GM19397 (cell line): ENCODE data around the gene KLC4.
A peak's percentile ranks its signal among the peaks of the same experiment; 100 is the strongest.

Experiments used
- ATAC-seq: cut with Tn5 transposase; IDR thresholded peaks from one replicate; pipeline ENCODE4 v1.9.1; 2021; ENCODE audit warnings: mild to moderate bottlenecking, moderate library complexity; ENCODE audit not compliant: unreplicated experiment

The KLC4 gene

DNA sequence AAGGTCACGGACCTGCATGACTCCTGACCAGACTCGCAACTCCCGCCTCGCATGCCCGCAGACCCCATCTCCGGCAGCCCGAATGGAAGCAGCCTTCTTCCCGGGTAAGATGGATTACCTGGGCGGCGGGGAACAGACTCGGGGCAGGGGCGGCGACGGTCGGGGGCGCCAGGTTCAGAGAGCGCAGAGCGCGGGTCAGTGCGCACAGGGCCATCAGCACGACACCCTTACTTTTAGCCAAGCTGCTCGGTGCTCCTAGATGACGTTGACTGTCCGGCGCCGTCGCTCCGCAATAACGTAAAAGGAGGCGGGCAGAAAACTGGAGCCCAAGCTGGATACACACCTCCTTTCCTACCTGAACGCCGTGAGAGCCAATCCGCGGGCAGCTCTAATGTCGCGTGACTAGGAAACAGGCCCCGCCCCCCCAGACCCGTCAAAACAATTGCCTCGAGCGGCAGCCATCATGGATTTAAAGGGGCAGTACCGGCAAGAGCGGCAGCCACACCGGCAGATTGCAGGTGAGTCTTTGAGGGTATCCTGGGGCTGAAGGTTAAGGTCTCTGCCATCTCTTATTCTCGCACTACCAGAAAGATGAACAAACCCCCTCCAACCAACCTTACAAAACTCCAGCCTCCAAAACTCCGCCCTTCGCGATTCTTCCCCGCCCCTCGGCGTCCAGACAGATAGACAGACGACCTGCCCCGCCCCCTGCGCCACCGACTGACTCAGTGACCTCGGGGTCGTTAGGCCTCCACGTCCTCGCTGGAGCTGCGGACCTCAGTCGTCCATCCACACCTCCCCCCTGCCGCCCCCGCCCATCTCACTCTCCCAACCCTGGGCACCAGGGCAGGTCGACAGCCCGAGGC lies at the start of gene KLC4, which contains the start of gene MRPL2:
KLC4 (plus strand) TSS at position 464 of the 866 bp plus-strand sequence. CDS start 1,705 bp downstream, outside the sequence.
MRPL2 (minus strand) TSS at position 267 of the 866 bp plus-strand sequence; CDS start at position 214, 53 bp downstream.
- peak; percentile 91 for ATAC-seq

DNA sequence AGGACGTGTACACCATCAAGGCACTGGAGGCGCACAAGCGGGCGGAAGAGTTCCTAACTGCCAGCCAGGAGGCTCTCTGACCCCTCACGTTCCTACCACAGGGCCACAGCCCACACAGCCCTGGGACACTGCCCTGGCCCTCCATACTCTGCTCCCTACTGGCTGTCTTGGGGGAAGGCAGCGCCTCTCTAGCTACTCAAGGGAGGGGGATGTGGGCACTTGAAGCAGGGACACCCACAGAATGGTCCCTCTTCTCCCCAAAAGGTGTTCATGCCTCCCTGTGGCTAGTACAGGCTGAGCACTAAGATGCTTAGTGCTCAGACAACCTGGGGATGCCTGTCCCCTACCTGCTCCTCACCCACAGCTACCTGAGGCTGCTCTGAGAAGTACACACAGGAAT lies 48.2 kb upstream of the KLC4 start:
- ATAC-seq, result no peak

DNA sequence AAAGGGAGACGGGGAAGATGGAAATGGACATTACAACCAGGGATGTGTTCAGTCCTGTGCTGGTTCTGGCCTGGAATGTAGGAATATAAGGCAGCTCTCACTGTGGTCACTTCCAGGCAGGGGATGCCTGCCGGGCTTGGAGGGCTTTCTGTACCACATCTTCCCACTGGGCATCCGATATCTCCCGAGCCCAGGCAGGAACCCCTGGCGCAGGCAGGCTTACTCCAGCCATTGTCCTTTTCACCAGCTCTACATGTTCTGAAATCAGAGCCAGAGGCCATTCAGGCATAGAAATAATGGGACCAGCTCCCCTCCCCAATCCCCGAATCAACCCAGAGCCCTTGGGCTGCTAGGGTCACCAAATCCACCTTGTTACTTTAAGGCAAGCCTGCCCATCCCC lies 47.1 kb upstream of the KLC4 start:
- no peak for ATAC-seq

DNA sequence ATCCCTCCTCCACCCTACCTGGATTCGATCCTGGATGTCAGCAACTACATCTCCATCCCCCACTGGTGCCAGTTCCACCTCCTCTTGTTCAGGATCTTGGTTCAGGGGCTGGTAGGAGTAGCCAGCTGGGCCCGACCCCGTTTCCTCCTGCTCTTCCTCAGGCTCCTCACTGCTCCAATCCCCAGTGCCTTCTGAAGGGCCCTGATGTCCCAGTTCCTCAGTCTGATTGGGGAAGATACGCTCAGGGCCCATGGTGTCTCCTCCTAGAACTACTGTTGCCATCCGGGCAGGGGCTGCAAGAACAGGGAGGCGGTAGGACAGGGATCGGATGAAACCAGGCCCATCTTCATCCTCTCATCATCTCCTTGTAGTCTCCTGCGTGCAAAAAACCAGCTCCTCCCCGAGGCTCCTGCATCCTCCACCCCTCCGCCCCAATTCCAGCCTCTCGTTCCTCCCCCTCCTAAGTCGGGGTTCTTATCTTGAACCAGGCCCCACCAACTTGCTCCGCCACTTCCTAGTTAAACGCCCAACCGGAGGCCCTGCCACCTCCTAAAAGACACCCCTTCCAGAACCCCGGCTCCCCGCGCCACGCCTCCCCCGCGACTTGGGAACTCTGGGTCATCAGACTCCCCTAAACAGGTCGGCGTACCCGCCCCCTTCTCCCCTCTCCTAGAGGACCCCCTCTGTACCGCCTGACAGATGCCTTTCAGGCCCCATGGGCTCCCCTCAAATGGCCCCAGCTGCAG lies 46.2 kb upstream of the KLC4 start:
- peak; percentile 0 for ATAC-seq

DNA sequence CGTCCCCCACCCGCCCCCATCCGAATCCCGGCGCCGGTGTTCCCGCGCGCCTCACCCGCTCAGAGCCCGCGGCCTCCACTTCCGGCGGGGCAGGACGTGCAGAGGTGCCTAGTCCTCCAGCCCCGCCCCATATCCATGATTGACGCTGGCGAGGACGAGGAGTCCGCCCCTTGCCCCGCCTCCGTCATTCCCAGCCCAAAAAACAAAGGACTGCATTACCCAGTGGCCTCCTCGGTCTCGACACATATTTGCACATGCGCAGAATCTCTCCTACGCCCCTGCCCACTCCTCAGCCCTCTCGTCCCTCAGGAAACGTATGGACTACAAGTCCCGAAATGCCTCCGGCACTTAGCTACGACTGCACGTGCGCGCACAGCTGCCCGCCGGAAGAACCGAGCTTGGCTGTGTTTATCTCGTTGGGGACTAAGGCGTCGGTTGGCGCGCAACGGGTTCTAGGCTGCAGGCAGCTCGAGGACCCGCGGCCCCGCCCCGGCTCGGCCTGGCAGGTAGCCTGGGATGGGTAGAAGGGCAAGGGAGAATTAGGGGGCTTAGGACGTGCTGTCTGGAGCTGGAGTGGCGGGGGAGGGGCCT lies 45.5 kb upstream of the KLC4 start, which contains the start of the genes KLHDC3 and MEA1:
KLHDC3 (plus strand) TSS at position 407 of the 591 bp plus-strand sequence. CDS start 2,944 bp downstream, outside the sequence.
MEA1 (minus strand) TSS at position 104 of the 591 bp plus-strand sequence. CDS start 133 bp downstream, outside the sequence.
- ATAC-seq, result peak; percentile 90

DNA sequence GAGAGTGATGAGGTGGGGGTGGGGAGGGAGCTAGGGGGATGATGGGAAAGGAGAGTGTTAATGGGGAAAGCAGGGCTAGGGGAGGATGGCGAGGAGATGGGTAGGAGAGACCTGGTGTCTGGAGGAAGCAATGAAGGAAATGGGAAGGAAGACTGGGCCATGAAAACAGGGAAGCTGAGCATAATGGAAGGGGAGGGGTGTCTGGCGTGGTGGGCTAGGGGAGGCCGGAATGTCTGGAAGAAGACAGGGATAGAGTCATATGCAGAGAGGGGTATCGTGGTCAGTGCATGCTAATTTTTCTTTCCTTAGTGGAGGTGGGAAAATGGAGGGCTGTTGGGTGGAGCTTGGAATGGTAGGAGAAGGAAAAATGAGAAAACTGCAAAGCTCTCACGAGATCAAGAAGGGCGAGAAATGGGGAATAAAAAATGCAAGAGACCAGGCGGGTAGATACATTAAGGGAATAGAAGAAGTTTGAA lies 45.0 kb upstream of the KLC4 start:
- no peak for ATAC-seq

DNA sequence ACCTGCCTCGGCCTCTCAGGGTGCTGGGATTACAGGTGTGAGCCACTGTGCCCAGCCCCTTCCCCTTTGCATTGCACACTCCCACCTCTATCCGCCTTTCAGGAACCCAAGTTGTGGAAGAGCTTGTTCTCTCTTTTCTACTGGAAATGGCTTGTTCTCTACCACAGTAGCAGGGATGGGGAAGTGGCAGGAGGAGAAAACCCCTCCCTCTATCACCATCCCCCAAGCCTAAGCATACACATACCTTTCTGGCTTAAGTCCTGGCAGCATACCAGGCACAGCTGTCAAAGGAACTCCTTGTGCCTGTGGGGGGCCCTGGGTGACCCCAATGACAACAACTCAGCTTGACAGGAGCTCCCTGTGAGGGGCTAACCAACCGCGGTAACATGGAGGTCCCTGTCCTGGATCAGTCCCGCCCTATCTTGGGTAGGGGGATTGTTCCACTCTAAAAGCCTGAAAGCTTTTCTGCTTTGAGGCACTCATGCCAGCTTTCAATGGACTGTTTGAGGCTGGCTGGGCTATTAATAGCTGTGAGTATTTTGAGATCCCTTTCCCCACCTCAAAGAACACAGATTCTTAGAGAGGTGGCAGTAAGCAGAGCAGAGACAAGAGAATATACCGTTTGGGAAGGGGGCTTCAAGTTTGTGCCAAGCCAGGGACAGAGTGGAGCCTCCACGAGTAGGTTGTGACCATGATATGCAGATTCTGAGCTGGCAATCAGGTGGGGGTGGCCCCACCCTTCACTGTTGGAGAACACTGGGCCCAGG lies 43.1 kb upstream of the KLC4 start:
- ATAC-seq, result no peak

DNA sequence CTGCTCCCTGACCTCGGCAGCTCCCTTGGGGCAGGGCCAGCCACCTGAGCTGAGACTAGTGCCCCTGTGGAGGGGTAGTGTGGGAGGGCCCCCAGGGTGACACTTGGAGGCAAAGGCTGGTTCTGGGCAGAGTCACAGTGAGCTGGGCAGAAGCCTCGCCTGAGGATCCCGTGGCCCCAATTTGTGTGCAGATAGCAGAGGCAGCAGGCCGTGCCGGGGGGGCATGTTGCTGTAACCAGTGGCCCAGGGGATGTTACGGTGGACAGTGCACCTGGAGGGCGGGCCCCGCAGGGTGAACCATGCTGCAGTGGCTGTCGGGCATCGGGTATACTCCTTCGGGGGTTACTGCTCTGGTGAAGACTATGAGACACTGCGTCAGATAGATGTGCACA lies 42.5 kb upstream of the KLC4 start:
- ATAC-seq, result no peak

DNA sequence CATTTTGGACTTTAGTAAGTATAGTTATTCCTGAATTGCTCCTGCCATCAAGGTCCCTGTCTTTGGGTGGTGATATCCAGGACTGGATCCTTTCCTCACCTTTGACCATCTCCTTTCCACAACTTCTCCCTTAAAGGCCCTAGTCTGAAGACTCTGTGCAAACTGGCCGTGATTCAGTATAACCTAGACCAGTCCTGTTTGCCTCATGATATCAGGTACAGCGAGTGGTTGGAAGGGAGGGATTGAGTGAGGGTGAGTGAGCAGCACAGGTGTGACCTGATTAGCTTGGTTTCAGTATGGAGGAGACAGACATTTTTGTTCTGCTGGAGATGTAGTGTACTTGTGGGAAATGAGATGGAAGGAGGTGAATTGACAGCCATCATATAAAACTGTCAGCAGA lies 40.3 kb upstream of the KLC4 start:
- ATAC-seq, result no peak

DNA sequence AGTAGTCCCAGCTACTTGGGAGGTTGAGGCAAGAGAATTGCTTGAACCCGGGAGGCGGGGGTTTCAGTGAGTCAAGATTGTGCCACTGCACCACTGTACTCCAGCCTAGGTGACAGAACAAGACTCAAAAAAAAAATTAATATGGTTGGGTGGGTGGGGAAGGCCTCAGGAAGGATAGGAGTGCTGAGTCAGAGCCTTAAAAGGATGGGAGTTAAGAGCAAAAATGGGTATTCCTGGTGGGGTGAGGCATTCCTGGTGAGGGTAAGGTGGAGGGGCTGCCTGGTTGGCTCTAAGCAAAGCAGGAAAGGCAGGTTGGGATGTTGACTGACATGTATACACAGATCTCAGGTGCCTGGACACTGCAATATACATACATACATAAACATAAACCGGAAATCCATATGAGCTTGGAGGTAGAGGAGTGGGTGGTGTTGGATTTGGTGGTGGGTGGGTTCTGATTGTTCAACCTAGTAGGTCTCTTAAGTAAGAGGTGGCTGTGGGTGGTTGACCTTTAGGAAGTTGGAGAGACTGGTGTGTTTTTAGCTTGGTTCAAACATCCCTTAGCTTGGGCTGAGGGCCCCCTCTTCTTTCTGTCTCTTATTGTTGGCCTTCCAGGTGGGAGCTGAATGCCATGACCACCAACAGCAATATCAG lies 39.3 kb upstream of the KLC4 start:
- ATAC-seq, result no peak

DNA sequence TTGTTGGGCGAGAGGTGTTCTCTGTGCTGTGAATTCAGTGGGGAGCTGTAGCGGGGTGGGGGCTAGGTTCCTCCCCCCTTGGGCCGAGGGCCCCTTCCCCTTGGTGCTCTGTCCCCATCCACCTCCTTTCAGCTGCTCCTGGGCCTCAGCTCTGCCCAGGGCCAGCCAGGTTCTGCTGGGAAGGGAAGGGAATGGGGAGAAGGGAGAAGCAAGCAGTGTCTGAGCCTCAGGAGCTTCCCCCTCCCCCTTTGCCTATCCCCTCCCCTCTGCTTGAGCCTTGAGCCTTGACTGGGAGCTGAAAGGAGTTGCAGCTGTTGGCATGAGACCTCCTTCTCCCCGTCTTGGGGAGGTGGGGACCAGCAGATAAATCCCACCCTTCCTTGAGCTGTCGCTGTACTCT lies 38.6 kb upstream of the KLC4 start:
- no peak for ATAC-seq

DNA sequence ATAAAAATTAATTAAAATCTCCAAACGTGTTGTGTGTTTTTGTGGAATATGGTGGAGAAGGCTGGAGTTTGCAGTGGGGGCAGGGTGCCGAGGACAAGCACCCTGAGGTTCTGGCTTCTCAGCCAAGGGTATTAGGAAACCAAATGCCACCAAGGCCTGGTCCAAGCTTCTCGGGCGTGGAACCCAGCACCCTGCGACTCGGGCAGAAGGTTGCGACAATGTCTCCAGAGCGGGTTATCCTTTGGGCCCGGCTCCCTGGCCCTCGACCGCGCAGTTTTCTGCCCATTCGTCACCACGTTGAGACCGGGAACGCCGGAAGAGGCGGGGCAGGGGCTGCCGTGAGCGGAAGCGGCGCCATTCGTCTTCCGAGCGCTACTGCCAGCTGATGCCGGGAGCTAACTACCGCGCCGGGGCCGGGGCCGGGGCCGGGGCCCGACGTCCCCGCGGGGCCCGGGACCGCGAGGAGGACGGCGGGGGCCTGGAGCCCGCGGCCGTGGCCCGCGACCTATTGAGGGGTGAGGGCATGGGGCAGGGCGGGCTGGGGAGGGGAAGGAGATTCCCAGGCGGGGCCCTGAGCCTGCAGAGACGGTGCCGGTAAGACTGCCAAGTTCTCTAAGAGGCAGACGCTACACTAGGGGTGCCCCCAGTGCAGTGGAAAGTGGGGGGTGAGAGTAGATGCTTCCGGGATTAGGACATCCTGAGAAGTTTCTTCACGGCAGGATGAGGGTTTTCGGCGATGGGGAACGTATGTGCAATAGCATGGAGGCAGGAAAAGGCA lies 38.0 kb upstream of the KLC4 start, which contains the start of gene RRP36:
RRP36 (plus strand) TSS at position 354 of the 778 bp plus-strand sequence; CDS start at position 386, 32 bp downstream.
- ATAC-seq, result peak; percentile 78

DNA sequence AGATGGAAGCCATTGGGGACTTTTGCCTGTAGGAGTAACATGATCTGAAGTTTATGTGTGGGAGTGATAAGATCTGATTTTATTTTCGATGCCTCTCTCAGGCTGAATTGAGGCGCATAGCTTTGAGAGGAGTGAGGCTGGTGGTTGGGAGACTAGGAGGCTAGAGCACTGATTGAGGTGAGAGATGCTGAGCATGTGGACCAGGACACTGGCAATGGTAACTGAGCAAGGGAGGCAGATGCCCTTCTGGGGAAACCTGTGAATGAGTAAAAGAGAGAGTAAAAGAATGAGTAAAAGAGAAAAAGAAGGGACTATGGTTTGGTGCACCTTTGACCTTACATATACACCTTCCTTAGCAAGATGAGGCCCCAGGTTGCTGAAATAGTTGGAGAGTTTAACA lies 35.0 kb upstream of the KLC4 start:
- no peak for ATAC-seq

DNA sequence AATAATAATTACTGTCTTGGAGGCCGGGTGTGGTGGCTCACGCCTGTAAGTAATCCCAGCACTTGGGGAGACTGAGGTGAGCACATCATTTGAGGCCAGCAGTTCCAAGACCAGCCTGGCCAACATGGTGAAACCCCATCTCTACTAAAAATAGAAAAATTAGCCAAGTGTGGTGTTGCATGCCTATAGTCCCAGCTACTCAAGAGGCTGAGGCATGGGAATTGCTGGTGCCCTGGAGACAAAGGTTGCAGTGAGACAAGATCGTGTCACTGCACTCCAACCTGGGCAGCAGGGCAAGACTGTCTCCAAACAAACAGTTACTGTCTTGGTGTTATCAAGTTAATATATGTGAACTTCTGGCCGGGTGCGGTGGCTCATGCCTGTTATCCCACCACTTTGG lies 33.1 kb upstream of the KLC4 start:
- no peak for ATAC-seq

DNA sequence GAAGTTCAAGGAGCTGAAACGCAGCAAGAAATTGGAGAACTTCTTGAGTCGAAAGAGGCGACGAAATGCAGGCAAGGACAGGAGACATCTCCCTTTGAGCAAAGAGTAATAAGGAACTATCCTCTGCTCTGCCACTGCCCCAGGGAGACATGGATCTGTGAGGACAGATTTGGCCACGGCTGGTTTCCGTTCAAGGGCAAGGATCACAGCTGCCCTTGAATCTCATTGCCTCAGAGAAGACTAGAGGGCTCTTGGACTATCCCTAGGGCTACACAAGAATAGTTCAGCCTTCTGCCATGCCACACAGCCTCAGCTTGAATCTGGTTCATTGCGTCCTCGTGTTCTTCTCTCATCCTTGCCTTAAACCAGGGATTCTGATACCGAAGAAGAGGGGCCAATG lies 30.3 kb upstream of the KLC4 start:
- no peak for ATAC-seq

DNA sequence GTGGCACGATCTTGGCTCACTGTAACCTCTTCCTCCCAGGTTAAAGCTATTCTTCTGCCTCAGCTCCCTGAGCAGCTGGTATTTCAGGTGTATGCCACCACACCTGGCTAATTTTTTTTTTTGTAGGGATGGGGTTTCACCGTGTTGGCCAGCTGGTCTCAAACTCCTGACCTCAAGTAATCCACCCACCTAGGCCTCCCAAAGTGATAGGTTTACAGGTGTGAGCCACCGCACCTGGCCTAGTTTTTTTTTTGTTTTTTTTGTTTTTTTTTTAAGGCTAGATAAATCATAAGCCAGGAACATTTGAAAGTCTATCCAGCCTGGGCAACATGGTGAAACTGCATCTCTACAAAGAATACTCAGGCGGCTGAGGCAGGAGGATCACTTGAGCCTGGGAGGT lies 27.1 kb upstream of the KLC4 start:
- ATAC-seq, result no peak

DNA sequence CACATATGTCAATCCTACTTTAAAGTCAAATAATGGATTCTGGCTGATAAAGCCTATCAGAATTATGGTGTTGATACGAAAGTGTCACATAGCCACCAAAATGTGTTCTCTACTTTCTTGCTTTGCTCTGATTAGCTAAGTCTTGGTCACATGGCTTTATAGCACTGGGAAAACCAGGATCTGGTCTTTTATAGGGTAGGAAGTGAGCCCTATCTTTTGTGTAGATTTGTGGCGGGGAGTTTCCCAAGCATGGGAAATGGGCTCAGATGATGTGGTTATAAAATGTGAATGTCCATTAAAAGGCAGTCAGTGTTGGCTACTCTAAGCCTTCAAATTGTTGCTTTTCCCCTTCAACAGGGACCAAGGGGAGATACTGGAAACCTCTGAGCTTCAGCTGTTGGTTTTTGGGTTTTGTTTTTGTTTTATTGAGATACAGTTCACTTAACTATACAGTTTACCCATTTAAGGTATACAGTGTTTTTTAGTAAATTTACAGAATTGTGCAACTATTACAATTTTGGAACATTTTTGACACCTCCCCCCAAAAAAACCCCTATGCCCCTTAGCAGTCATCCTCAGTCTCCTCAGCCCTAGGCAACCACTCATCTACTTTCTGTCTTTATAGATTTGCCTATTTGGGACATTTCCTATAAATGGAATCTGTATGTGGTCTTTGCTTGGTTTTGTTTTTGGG lies 25.8 kb upstream of the KLC4 start:
- no peak for ATAC-seq

DNA sequence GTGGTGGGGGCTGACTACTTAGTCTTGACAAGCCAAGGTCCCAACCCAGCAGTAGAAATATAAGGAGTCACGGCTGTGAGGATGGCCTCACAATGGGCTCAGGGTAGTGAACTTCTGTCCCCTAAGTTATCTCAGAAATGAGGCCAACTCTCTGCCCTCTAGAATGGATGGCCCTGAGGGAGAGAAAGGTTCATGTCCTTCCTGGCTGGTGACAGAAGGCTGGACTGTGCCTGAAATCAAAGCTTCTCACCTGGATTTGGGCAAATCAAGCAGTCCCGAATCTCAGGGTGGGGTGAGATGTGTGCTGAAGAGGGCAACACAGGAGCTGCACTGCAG lies 25.3 kb upstream of the KLC4 start:
- ATAC-seq, result no peak
